ENCODE data around the gene RNF213.

GRCh38 chr17:80307994-80308691, 47.5 kb downstream of the RNF213 start:
- TF ChIP-seq, protein P1, sequence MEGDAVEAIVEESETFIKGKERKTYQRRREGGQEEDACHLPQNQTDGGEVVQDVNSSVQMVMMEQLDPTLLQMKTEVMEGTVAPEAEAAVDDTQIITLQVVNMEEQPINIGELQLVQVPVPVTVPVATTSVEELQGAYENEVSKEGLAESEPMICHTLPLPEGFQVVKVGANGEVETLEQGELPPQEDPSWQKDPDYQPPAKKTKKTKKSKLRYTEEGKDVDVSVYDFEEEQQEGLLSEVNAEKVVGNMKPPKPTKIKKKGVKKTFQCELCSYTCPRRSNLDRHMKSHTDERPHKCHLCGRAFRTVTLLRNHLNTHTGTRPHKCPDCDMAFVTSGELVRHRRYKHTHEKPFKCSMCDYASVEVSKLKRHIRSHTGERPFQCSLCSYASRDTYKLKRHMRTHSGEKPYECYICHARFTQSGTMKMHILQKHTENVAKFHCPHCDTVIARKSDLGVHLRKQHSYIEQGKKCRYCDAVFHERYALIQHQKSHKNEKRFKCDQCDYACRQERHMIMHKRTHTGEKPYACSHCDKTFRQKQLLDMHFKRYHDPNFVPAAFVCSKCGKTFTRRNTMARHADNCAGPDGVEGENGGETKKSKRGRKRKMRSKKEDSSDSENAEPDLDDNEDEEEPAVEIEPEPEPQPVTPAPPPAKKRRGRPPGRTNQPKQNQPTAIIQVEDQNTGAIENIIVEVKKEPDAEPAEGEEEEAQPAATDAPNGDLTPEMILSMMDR (conservative IDR thresholded peaks at IDR 0.05; ENCODE audit: low read depth, low read length): no peak
- TF ChIP-seq EZH2 (IDR thresholded peaks at IDR 0.05; ENCODE audit: low read length, unreplicated experiment): no peak
